WTC11 (cell line): ENCODE data around the gene CAMSAP1. TPM values are rescaled to one million over a fixed set of nuclear protein-coding genes. Genes with fewer than 3 reads are reported as not detected.
"Not testable (repeated sequence)": the region's sequence is repeated elsewhere in the genome, so short reads cannot be mapped to it uniquely, and the experiment has no call there.

Source experiments
- ATAC-seq: fragments of 200-7000 bp; cut with Tn5 transposase; 2 replicates; pipeline ENCODE4 v1.10.0; 2021; ENCODE audit warnings: mild to moderate bottlenecking, moderate library complexity
- CTCF ChIA-PET: fragments of 300-600 bp; sonication (Branson Sonifier 250); formaldehyde crosslinking; loops from one replicate; lab custom pipeline; 2021; ENCODE audit warnings: antibody characterized with exemption; lab: Charles Lee
- POLR2A ChIA-PET: fragments of 350-600 bp; sonication (Branson Sonifier 250); formaldehyde crosslinking; loops from one replicate; lab custom pipeline; 2021; ENCODE audit warnings: antibody characterized with exemption; lab: Charles Lee
- DNase-seq: peaks from one replicate; pipeline ENCODE4 v3.0.0; 2021; ENCODE audit warnings: low spot score
- H3K27ac Mint-ChIP-seq: 2 replicates; pipeline ENCODE4 v1.8.0; 2021; ENCODE audit warnings: mixed read lengths
- H3K27me3 Mint-ChIP-seq: 2 replicates; pipeline ENCODE4 v1.8.0; 2021; ENCODE audit warnings: low read depth, mild to moderate bottlenecking, moderate library complexity, mixed read lengths
- H3K36me3 Mint-ChIP-seq: 2 replicates; pipeline ENCODE4 v1.8.0; 2021; ENCODE audit warnings: mixed read lengths
- H3K4me1 Mint-ChIP-seq: 2 replicates; pipeline ENCODE4 v1.8.0; 2022; ENCODE audit warnings: mixed read lengths
- H3K4me3 Mint-ChIP-seq: 2 replicates; pipeline ENCODE4 v1.8.0; 2021; ENCODE audit warnings: mild to moderate bottlenecking, moderate library complexity, mixed read lengths
- H3K9me3 Mint-ChIP-seq: 2 replicates; pipeline ENCODE4 v1.8.0; 2021; ENCODE audit warnings: mixed read lengths
- ARID4B ChIP-seq: sonication (generic); formaldehyde crosslinking; IDR thresholded peaks from 2 replicates; pipeline ENCODE4 v1.8.0; 2023; ENCODE audit warnings: missing genetic modification reagents, mild to moderate bottlenecking, borderline replicate concordance
- ATF2 ChIP-seq: sonication (generic); formaldehyde crosslinking; IDR thresholded peaks from 2 replicates; pipeline ENCODE4 v1.8.1; 2022; ENCODE audit warnings: low read depth, missing genetic modification reagents, borderline replicate concordance
- ATF3 ChIP-seq: sonication (generic); formaldehyde crosslinking; conservative IDR thresholded peaks from 2 replicates; pipeline ENCODE4 v1.8.1; 2022; ENCODE audit warnings: mild to moderate bottlenecking, missing genetic modification reagents
- ATF6 ChIP-seq: sonication (generic); formaldehyde crosslinking; IDR thresholded peaks from 2 replicates; pipeline ENCODE4 v1.8.1; 2023; ENCODE audit warnings: mild to moderate bottlenecking, missing genetic modification reagents
- CTCF ChIP-seq: fragments of 200-600 bp; IDR thresholded peaks from 2 replicates; pipeline ENCODE4 v1.8.0; 2022; ENCODE audit warnings: antibody characterized with exemption
- ERG ChIP-seq: fragments of 250-450 bp; sonication (Bioruptor Pico); IDR thresholded peaks from 2 replicates; pipeline ENCODE4 v1.8.0; 2021; ENCODE audit warnings: mild to moderate bottlenecking
- ESRRA ChIP-seq: sonication (generic); formaldehyde crosslinking; IDR thresholded peaks from 2 replicates; pipeline ENCODE4 v1.8.1; 2022; ENCODE audit warnings: mild to moderate bottlenecking, missing genetic modification reagents, borderline replicate concordance
- FOXK1 ChIP-seq: sonication (generic); formaldehyde crosslinking; IDR thresholded peaks from 2 replicates; pipeline ENCODE4 v1.8.0; 2022; ENCODE audit warnings: mild to moderate bottlenecking, moderate library complexity, missing genetic modification reagents
- GRHL2 ChIP-seq: fragments of 250-450 bp; sonication (Bioruptor Pico); IDR thresholded peaks from 2 replicates; pipeline ENCODE4 v1.8.0; 2022; ENCODE audit warnings: mild to moderate bottlenecking, moderate library complexity; ENCODE audit not compliant: insufficient replicate concordance, severe bottlenecking
- KAT7 ChIP-seq: sonication (generic); formaldehyde crosslinking; IDR thresholded peaks from 2 replicates; pipeline ENCODE4 v1.8.1; 2023; ENCODE audit warnings: missing genetic modification reagents, mild to moderate bottlenecking, borderline replicate concordance
- MAX ChIP-seq: sonication (generic); formaldehyde crosslinking; IDR thresholded peaks from 2 replicates; pipeline ENCODE4 v1.8.0; 2022; ENCODE audit warnings: mild to moderate bottlenecking, missing genetic modification reagents
- NR1H2 ChIP-seq: sonication (generic); formaldehyde crosslinking; IDR thresholded peaks from 2 replicates; pipeline ENCODE4 v1.9.0; 2021; ENCODE audit warnings: mild to moderate bottlenecking, moderate library complexity, missing genetic modification reagents
- PRRX2 ChIP-seq: fragments of 250-450 bp; sonication (Bioruptor Pico); IDR thresholded peaks from 2 replicates; pipeline ENCODE4 v1.8.0; 2021; ENCODE audit warnings: mild to moderate bottlenecking
- RELA ChIP-seq: sonication (generic); formaldehyde crosslinking; IDR thresholded peaks from 2 replicates; pipeline ENCODE4 v1.8.1; 2022; ENCODE audit warnings: missing genetic modification reagents, mild to moderate bottlenecking, borderline replicate concordance
- TEAD4 ChIP-seq: sonication (generic); formaldehyde crosslinking; IDR thresholded peaks from 2 replicates; pipeline ENCODE4 v1.8.0; 2022; ENCODE audit warnings: mild to moderate bottlenecking, missing genetic modification reagents
- ZBTB43 ChIP-seq: sonication (generic); formaldehyde crosslinking; IDR thresholded peaks from 2 replicates; pipeline ENCODE4 v1.8.1; 2023; ENCODE audit warnings: mild to moderate bottlenecking, missing genetic modification reagents
- ZNF138 ChIP-seq: sonication (generic); formaldehyde crosslinking; conservative IDR thresholded peaks from 2 replicates; pipeline ENCODE4 v1.8.1; 2022; ENCODE audit warnings: mild to moderate bottlenecking, moderate library complexity, missing genetic modification reagents
- total RNA-seq: library from RNA; stranded (reverse); gene quantifications from 3 replicates; pipeline ENCODE4 v1.2.3, GENCODE V29; 2021

Gene CAMSAP1
- total RNA-seq, 1 experiment from 2014 or later = 40.5 TPM

- no peak for TF ChIP-seq ERG (CRISPR knock-in tag)
- TF ChIP-seq NR1H2 = no peak
These were observed 37.3 kb upstream of the CAMSAP1 start (continued) for GRCh38 chr9:135944444-135945252.

- ATAC-seq, DNase-seq, H3K4me1 Mint-ChIP-seq, H3K4me3 Mint-ChIP-seq, H3K27me3 Mint-ChIP-seq, POLR2A ChIA-PET, H3K9me3 Mint-ChIP-seq, H3K27ac Mint-ChIP-seq: not testable (repeated sequence)
- H3K36me3 Mint-ChIP-seq = peaks cover 62% of the 10 kb centered on the region
- CTCF ChIA-PET = interaction anchor here (1.3 kb wide), 1 partner anchor 147 kb away, joined by 3 read pairs; no protein-coding TSS in a partner anchor
These were observed 36.3 kb upstream of the CAMSAP1 start for GRCh38 chr9:135943604-135944003.

GRCh38 chr9:135941288-135941995 lies 34.1 kb upstream of the CAMSAP1 start:
- peaks cover 4% of the 10 kb centered on the region; the same call in 1 of the 2 replicates for H3K9me3 Mint-ChIP-seq
- H3K27me3 Mint-ChIP-seq = no peaks in the 10 kb centered on the region
- H3K4me1 Mint-ChIP-seq = no peaks in the 10 kb centered on the region
- H3K36me3 Mint-ChIP-seq = peaks cover 74% of the 10 kb centered on the region
- ATAC-seq (no peak), DNase-seq (no peak)
- CTCF ChIA-PET = interaction anchor here (1.0 kb wide), 1 partner anchor 77 kb away, joined by 4 read pairs; no protein-coding TSS in a partner anchor
- POLR2A ChIA-PET = no interaction called here
- H3K4me3 Mint-ChIP-seq = no peak overlapping the region
- H3K27ac Mint-ChIP-seq = no peak overlapping the region; the same call in 1 of the 2 replicates
- TF ChIP-seq ATF3 (CRISPR knock-in tag) (no peak), PRRX2 (CRISPR knock-in tag) (no peak), KAT7 (CRISPR knock-in tag) (no peak), FOXK1 (CRISPR knock-in tag) (no peak), ATF6 (CRISPR knock-in tag) (no peak), ZNF138 (CRISPR knock-in tag) (no peak), RELA (CRISPR knock-in tag) (no peak), ZBTB43 (no peak), ARID4B (CRISPR knock-in tag) (no peak), CTCF (no peak), ATF2 (CRISPR knock-in tag) (no peak), MAX (CRISPR knock-in tag) (no peak), TEAD4 (CRISPR knock-in tag) (no peak), GRHL2 (CRISPR knock-in tag) (no peak), ESRRA (CRISPR knock-in tag) (no peak)
